ENCODE results near the gene SORBS2.
A peak's percentile ranks its signal among the peaks of the same experiment; 100 is the strongest.

Gene SORBS2

DNA sequence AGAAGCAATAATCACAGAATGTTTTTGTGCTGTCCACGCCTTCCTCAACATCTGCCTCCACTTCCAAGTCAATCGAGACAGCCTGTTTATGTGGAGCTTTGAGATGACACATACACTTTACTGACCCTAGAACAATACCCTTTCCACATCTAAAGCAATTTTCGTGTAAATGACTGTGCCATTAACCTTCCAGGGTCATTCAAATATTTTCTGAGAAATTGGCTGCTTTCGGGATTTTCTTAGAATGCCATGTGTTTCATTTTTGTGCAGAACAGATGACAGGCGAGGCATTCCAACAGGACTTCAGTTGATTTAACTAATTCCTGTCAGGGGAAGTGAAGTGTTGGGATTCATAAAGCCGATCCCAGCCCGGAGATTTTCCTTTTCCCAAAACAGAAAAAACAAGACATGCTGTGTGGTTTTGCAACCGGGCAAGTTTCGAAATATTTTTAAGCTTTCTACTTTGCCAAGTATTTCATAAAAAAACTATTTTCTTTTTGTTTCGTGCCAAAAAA is 73.9 kb downstream of the SORBS2 start:
- Mint-ChIP-seq H3K27me3 (ENCODE audit: low read depth, poor library complexity) (peaks cover 20% of the 10 kb centered on the region), H3K9me3 (peaks cover under 1% of the 10 kb centered on the region), H3K36me3 (ENCODE audit: low read depth) (no peaks in the 10 kb centered on the region), H3K4me3 (no peak overlapping the region), H3K4me1 (peaks cover 11% of the 10 kb centered on the region), H3K27ac (no peak overlapping the region)
- DNase-seq: no peak
- TF ChIP-seq, protein P1, sequence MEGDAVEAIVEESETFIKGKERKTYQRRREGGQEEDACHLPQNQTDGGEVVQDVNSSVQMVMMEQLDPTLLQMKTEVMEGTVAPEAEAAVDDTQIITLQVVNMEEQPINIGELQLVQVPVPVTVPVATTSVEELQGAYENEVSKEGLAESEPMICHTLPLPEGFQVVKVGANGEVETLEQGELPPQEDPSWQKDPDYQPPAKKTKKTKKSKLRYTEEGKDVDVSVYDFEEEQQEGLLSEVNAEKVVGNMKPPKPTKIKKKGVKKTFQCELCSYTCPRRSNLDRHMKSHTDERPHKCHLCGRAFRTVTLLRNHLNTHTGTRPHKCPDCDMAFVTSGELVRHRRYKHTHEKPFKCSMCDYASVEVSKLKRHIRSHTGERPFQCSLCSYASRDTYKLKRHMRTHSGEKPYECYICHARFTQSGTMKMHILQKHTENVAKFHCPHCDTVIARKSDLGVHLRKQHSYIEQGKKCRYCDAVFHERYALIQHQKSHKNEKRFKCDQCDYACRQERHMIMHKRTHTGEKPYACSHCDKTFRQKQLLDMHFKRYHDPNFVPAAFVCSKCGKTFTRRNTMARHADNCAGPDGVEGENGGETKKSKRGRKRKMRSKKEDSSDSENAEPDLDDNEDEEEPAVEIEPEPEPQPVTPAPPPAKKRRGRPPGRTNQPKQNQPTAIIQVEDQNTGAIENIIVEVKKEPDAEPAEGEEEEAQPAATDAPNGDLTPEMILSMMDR (IDR thresholded peaks at IDR 0.05): no peak

DNA sequence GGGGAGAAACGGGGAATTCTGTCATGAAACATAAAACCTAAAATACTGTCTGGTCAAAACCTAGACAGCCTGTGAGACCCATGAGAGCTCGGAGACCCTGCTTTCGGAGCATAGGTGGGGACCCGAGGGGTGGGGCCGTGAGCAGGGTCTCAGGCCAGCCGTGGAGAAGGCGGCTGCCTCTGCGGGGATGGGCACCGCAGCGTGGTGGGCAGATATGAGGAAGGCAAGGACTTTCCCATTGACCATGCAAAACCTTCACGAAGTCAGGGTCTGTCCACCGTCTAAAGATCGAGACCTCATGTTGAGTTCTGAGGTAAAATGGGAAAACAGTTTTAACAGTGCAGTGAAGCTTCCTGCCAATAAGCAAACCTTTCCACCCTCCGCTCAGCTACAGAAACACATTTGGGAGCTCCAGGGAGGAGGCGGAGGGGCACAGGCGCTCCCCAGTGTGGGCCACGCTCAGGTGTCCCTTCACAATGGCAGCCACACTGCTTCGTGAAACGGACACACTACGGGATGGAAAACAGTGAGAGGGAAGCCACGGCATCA is 74.4 kb downstream of the SORBS2 start:
- DNase-seq: no peak
- peaks cover 21% of the 10 kb centered on the region for H3K27me3 Mint-ChIP-seq (ENCODE audit: low read depth, poor library complexity)
- no peaks in the 10 kb centered on the region for H3K36me3 Mint-ChIP-seq (ENCODE audit: low read depth)
- H3K4me3 Mint-ChIP-seq: no peak overlapping the region
- TF ChIP-seq, protein P1 (IDR thresholded peaks at IDR 0.05): no peak
- H3K4me1 Mint-ChIP-seq: peaks cover 11% of the 10 kb centered on the region
- peaks cover 6% of the 10 kb centered on the region for H3K9me3 Mint-ChIP-seq
- no peak overlapping the region for H3K27ac Mint-ChIP-seq

DNA sequence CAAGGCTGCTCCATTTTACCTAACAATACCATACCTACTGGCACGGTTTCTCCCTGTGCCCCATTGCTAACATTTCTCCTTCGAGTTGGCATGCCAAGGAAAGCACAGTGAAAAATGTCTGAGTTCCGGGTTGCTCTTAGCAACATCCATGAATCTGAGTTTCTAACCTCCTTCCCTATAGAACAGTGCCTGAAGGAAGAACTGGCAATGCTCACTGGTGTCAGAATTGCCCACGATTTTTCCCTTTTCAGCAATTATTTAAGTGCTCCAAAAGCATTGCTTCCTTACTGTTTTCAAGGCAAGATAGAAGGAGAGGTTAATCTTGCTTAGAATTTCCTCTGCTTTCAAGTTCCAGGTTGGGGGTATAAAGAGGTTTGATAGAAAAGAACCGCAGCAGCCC is 75.1 kb downstream of the SORBS2 start:
- peaks cover 7% of the 10 kb centered on the region for H3K9me3 Mint-ChIP-seq
- H3K36me3 Mint-ChIP-seq (ENCODE audit: low read depth): no peaks in the 10 kb centered on the region
- H3K27me3 Mint-ChIP-seq (ENCODE audit: low read depth, poor library complexity): peaks cover 18% of the 10 kb centered on the region
- peaks cover 8% of the 10 kb centered on the region for H3K4me1 Mint-ChIP-seq
- no peak overlapping the region for H3K4me3 Mint-ChIP-seq
- DNase-seq: no peak
- TF ChIP-seq, protein P1 (IDR thresholded peaks at IDR 0.05): no peak
- no peak overlapping the region for H3K27ac Mint-ChIP-seq

DNA sequence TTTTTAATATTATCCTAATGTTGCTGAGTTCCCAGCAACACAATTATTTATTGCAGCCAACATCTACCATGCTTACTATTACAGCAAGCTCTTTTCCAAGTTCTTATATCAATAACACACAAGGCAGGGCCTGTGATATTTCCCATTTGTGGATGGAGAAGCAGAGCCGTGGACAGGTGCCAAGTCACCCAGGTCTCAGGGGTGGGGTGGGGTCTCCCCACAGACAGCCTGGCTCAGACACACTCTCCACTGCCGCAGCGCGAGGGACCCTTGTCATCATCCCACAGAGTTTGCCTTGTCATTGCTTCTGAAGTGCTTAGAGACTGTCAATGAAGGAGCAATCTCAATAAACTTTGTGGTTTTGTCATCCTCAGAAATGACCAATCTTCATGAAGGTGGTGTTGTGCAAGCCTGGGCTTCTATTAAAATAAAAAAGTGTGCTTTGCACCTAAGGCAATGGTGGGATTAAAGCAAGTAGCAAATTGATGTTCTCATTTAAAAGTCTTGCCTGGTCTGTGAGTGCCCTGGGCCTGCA is 76.1 kb downstream of the SORBS2 start:
- Mint-ChIP-seq H3K27ac (peak overlapping the region; percentile 85), H3K4me1 (peaks cover 2% of the 10 kb centered on the region), H3K9me3 (peaks cover 7% of the 10 kb centered on the region), H3K27me3 (ENCODE audit: low read depth, poor library complexity) (peaks cover 18% of the 10 kb centered on the region), H3K4me3 (no peak overlapping the region), H3K36me3 (ENCODE audit: low read depth) (no peaks in the 10 kb centered on the region)
- DNase-seq: no peak
- TF ChIP-seq, protein P1 (IDR thresholded peaks at IDR 0.05): no peak

DNA sequence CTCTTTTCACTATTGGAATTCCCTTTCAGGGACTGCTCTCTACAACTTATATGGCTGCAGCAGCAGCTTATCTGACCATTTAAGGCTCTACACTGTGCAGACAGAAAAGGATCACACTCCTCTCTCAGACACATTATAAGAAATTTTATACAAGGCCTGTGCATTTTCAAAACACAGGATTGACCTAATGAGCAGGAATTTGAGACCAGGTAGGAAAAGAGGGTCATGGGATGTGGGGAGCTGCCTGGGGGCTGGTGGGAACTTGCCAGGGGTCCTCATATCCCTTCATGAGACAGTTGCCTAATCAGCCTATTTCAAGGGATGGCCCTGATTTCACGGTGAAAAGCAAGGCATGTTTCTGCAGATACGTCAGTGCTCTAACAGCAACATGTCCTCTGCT is 77.1 kb downstream of the SORBS2 start:
- H3K27me3 Mint-ChIP-seq (ENCODE audit: low read depth, poor library complexity): peaks cover 16% of the 10 kb centered on the region
- peaks cover 7% of the 10 kb centered on the region for H3K9me3 Mint-ChIP-seq
- no peak overlapping the region for H3K27ac Mint-ChIP-seq
- TF ChIP-seq, protein P1 (IDR thresholded peaks at IDR 0.05): no peak
- no peak for DNase-seq
- H3K4me3 Mint-ChIP-seq: no peak overlapping the region
- H3K4me1 Mint-ChIP-seq: no peaks in the 10 kb centered on the region
- H3K36me3 Mint-ChIP-seq (ENCODE audit: low read depth): no peaks in the 10 kb centered on the region

DNA sequence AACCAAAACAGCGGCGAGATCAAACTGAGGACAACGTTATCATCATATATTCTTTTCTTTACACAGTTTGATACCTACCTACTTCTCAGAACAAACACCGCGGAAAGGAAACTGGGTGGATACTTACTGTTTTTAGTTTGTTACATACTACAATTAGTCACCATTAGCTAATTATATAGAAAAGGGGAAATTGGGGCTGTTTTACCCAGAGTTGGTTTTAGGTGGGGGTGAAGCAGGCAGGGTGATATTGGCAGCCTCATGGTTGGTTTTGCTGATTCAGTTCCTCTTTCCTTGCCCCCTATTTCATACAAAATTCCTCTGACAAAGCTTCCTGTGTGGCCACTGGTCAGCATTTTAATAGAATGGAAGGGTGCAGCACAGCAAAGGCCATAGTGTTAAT is 77.8 kb downstream of the SORBS2 start:
- peaks cover 16% of the 10 kb centered on the region for H3K27me3 Mint-ChIP-seq (ENCODE audit: low read depth, poor library complexity)
- H3K4me3 Mint-ChIP-seq: no peak overlapping the region
- TF ChIP-seq, protein P1 (IDR thresholded peaks at IDR 0.05): no peak
- peaks cover 7% of the 10 kb centered on the region for H3K9me3 Mint-ChIP-seq
- H3K4me1 Mint-ChIP-seq: peaks cover 4% of the 10 kb centered on the region
- no peak overlapping the region for H3K27ac Mint-ChIP-seq
- DNase-seq: no peak
- no peaks in the 10 kb centered on the region for H3K36me3 Mint-ChIP-seq (ENCODE audit: low read depth)

Measured in nephron progenitor cell (in vitro differentiated cells).